NCI-H2081 (cell line): ENCODE measurements around the gene NTN1.

Source experiments
- DNase-seq, 2 experiments: peaks; one replicate each; lab custom pipeline; 2025; lab: John Stamatoyannopoulos, UW

The NTN1 gene

GRCh38 chr17:9006175-9006767, 15.0 kb upstream of the NTN1 start:
- DNase-seq: no peak

GRCh38 chr17:9007052-9007714, 14.1 kb upstream of the NTN1 start:
- no peak for DNase-seq

GRCh38 chr17:9009096-9009495, 12.2 kb upstream of the NTN1 start:
- no peak for DNase-seq

DNA sequence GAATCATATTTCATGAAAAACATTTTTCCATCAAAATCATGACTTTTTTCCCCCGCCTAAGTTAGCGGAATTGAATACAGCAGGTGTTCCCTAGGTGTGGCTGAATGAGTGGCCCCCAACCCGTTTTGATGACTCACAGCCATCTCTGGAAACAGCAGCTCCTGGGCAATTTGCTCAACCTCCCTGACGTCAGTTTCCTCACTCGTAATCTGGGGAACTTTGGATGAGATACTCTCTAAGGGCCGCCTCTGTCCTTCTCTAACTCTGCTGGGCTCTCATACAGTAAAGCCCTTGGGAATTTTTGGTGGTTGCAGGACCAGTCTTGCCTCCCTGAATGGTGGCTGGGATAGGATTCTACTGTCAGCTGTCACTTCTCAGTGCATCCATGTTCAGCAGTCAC, 11.6 kb upstream of the NTN1 start:
- no peak for DNase-seq

- no peak for DNase-seq
Measured at GRCh38 chr17:9011001-9011400, 10.3 kb upstream of the NTN1 start.

- DNase-seq: no peak
Measured at GRCh38 chr17:9016941-9017552, 4.3 kb upstream of the NTN1 start.

GRCh38 chr17:9018726-9019125, 2.6 kb upstream of the NTN1 start:
- no peak for DNase-seq

GRCh38 chr17:9020096-9020823, 1.1 kb upstream of the NTN1 start:
- no peak for DNase-seq

GRCh38 chr17:9020824-9021157, 519 bp upstream of the NTN1 start:
- no peak for DNase-seq

GRCh38 chr17:9021992-9022572, 772 bp downstream of the NTN1 start:
- DNase-seq: no peak

DNA sequence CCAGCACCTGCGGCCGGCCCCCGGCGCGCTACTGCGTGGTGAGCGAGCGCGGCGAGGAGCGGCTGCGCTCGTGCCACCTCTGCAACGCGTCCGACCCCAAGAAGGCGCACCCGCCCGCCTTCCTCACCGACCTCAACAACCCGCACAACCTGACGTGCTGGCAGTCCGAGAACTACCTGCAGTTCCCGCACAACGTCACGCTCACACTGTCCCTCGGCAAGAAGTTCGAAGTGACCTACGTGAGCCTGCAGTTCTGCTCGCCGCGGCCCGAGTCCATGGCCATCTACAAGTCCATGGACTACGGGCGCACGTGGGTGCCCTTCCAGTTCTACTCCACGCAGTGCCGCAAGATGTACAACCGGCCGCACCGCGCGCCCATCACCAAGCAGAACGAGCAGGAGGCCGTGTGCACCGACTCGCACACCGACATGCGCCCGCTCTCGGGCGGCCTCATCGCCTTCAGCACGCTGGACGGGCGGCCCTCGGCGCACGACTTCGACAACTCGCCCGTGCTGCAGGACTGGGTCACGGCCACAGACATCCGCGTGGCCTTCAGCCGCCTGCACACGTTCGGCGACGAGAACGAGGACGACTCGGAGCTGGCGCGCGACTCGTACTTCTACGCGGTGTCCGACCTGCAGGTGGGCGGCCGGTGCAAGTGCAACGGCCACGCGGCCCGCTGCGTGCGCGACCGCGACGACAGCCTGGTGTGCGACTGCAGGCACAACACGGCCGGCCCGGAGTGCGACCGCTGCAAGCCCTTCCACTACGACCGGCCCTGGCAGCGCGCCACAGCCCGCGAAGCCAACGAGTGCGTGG, 1.5 kb downstream of the NTN1 start:
- no peak for DNase-seq

- DNase-seq: no peak
Measured at GRCh38 chr17:9023392-9024218, 2.3 kb downstream of the NTN1 start.

DNA sequence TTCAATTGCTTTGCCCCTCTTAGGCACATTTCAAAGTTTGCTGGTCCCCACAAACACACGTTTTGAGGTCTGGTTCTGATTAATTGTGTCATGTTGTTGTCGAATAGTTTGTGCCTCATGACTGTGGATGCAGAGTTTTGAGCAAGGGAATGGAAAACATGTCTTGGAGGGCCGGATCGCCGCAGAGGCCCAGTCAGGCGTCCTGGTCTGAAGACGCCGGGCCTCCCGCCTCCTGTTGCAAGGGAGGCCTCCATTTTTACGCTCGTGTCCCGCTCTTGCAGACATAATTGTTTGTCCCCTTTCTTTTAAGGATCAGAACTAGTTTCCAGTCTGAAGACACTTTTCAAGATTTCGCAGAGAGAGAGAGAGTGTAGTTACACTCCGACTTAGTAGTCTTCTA, 3.2 kb downstream of the NTN1 start:
- no peak for DNase-seq

GRCh38 chr17:9026741-9027140, 5.4 kb downstream of the NTN1 start:
- DNase-seq: no peak

GRCh38 chr17:9028202-9028987, 7.1 kb downstream of the NTN1 start:
- DNase-seq: no peak

DNA sequence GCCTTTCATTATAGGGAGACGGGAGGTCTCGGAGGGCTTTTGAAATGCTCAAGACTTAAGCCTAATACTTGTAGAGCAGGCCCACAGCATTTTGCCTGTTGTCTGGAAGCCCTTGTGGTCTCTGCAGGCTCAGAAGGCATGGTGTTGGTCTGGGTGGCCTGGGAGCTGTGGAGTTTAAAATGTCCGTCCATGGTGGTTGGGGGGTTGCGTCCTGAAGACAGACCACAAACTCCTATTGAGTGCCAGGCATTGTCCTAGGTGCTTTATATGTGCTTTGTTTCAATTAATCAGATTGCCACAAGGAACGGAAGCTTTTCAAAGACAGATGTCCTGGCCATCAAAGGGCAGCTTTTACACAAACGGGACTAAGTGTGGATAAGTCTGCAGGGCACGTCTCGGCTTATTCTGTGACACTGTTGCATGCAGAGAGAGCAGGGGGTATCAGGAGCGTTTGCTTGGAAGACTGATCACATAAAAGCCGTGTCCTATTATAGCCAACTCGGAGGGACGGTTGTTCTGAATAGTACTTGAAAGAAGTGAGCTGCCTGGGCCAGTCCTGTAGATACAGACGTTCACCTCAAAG, 7.8 kb downstream of the NTN1 start:
- DNase-seq: no peak

GRCh38 chr17:9032151-9032550, 10.8 kb downstream of the NTN1 start:
- DNase-seq: no peak

GRCh38 chr17:9032583-9032982, 11.3 kb downstream of the NTN1 start:
- no peak for DNase-seq

DNA sequence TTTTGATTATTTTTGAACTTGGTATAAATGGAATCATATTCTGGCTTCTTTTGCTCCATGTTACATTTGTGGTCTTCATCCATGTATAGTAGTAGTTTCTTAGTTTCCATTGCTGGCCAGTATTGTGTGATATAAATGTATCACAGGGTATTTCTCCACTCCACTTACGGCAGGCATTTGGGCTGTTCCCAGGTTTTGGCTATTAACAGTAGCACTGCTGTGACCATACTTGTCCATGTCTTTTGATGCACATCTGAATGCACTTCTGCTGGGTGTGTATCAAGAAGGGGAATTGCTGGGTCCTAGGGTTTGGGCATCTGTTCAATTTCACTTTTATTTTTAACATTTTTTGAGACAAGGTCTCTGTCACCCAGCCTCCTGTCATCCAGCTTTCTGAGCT, 13.9 kb downstream of the NTN1 start:
- no peak for DNase-seq

DNA sequence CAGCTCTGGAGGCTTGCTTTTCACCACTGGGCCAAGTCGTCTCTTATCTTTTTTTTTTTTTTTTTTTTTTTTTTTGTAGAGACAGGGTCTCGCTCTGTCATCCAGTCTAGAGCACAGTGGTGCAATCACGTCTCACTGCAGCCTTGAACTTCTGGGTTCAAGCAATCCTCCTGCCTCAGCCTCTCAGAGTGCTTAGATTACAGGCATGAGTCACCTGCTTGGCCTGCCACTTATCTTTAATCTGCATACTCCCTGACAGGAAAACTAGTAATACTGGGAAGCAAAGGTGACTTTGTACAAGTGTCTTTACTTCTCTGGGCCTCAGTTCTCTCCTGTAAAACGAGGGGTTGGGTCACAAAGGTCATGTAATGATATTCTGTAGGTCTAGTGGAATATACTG, 15.0 kb downstream of the NTN1 start:
- no peak for DNase-seq
